Activated CD4-positive, alpha-beta T cell treated with anti-CD3 and anti-CD28 coated beads, Interleukin-2, amount 50 U/mL, for 4 hours (primary cell): Measurements from ENCODE around the gene CDH23.

Experiments
- DNase-seq, 2 experiments: peaks; one replicate each; pipeline ENCODE4 v3.0.0-alpha.2; 2020

The CDH23 gene

DNA sequence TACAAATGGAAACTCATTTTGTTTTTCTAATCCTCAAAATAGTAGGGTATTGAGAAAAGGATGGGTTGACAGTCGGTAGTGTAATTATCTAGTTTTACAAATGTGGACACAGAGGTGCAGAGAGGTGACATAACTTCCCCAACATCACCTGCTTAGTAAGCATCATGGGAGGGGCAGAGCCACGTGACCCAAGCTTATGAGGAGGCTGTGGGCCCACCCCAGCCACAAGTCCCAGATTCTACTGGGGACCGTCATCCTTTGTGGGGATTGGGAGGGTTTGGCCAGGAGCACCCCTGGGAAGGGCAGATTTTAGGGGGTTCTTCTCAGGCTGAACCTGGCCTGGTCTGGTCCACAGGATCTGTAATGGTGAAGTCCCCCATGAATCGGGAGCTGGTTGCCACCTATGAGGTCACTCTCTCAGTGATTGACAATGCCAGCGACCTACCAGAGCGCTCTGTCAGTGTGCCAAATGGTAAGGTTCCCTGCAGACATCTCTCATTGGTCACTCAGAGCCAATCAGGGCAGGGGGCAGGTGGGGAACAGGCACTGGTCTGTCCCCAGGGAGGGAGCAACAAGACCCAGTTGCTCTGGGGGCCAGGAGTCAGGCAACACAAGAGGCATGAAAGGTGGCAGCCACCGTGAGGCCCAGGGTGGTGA lies 400.2 kb downstream of the CDH23 start:
- no peak for DNase-seq

DNA sequence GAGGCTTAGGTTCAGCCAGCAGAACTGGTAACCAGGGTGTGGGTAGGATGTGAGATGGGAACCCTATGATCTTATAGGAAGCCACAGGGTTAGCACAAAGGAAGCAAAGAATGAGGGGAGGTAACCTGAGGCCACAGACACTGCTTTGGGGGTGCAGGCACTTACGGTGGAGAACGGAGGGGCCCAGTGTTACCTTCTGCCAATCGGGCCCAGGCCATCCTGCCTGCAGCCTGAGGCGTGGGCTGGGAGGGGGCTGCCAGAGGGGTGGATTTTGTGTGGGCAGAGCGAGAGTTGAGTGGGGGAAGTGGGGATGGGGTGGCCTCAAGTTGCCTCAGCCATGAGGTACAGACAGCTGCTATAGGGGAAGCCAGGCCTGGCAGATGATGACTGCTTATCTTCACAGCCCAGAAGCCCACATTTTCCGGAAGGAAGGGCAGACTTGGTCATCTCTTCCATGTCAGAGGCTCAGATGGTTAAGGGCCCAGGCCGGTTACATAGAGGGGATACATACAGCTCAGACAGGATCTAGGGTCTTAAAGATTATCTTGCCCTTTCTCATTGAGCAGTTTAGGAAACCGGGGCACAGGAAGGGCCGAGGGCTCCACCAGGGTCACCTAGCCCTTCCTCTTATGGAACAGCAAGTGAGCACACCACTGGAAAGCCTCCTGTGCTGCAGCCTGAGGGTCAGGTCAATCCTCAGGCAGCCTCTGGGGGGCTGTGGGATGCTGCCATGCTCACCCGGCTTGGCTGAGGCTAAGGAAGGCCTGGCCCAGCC lies 401.0 kb downstream of the CDH23 start:
- DNase-seq, result no peak

DNA sequence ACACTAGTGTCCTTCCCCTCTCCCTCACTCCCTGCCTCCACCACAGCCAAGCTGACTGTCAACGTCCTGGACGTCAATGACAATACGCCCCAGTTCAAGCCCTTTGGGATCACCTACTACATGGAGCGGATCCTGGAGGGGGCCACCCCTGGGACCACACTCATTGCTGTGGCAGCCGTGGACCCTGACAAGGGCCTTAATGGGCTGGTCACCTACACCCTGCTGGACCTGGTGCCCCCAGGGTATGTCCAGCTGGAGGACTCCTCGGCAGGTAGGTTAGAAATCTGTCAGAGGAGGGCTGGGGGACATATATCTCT lies 401.5 kb downstream of the CDH23 start:
- DNase-seq, result no peak

DNA sequence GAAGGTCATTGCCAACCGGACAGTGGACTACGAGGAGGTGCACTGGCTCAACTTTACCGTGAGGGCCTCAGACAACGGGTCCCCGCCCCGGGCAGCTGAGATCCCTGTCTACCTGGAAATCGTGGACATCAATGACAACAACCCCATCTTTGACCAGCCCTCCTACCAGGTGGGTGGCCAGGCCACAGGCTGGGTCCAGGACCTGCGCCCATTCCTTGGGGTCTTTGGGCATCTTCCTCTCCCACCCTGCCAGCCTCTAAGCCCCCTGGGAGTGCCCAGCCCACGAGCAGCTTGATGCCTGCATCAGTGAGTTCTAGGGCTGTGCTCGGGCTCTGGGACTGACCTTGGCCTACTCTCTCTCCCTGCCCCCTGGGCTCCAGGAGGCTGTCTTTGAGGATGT lies 402.4 kb downstream of the CDH23 start:
- no peak for DNase-seq

DNA sequence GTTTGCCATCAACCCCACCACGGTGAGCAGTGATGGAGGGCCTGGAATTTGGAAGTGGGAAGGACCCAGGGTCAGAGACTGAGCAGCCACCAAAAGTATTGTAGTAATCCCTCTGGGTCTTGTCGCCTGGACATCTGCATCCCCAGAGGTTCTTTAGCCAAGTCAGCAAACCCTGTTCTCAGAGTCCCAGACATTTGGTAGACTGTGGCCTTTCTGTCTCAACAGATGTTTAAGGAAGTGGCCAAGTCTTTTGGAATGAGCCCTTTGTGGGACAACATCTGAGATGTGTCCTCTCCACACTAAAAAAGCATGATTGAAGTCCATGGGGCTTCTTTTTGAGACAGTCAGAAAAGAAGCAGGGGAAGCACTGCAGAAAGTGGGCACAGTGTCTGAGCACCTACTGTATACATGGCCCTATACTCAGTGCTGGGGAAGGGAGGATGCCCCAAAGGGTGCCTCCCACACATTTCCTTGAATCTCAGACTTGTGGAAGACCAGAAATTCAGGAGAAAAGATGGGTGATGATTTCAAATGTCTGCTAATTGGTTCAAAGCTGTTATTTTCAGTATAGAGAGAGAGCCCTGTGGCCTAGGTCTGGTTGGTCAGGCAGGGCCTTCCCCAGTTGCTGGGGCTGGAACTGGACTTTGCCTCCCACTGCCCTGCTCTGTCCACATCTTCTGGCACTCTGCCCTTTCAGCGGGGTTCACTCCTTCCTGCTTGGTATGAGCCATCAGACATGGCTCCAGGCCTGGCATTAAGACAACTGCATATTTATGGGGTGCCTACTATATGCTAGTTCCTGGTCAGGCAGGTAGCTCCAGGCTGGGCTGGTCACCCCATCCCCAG lies 403.1 kb downstream of the CDH23 start:
- no peak for DNase-seq

DNA sequence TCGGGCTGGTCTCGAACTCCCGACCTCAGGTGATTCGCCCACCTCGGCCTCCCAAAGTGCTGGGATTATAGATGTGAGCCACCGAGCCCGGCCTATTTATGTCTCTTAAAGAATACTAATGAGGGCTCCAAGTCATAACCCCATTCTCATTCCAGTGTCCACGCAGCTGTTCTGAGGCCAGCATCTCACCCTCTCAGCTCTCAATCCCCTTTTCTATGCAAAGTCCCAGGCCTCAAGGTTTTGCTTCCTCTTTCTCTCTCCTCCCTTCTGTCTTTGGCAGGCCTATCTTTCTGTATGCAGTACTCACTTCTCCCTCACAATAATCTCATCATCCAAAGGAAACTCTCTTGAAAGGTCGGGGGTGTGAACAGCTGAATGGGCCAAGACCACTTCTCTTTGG lies 404.6 kb downstream of the CDH23 start:
- no peak for DNase-seq

DNA sequence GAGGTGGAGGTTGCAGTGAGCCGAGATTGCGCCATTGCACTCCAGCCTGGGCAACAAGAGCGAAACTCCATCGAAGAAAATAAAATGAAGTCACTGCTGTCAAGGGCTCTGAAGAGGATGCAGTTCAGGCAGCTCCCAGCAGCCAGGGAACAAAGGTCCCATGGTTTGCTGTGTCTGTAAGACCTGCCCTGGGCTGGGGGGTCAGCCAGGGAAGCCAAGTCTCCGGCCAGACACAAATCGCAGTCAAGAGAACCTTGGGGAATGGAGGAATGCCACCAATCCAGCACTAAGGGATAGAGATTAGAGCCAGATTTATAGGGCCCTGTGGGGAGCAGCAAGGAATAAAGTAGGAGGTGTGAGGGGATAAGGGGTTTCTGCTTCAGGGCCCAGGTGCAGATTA lies 405.5 kb downstream of the CDH23 start:
- DNase-seq, result no peak

DNA sequence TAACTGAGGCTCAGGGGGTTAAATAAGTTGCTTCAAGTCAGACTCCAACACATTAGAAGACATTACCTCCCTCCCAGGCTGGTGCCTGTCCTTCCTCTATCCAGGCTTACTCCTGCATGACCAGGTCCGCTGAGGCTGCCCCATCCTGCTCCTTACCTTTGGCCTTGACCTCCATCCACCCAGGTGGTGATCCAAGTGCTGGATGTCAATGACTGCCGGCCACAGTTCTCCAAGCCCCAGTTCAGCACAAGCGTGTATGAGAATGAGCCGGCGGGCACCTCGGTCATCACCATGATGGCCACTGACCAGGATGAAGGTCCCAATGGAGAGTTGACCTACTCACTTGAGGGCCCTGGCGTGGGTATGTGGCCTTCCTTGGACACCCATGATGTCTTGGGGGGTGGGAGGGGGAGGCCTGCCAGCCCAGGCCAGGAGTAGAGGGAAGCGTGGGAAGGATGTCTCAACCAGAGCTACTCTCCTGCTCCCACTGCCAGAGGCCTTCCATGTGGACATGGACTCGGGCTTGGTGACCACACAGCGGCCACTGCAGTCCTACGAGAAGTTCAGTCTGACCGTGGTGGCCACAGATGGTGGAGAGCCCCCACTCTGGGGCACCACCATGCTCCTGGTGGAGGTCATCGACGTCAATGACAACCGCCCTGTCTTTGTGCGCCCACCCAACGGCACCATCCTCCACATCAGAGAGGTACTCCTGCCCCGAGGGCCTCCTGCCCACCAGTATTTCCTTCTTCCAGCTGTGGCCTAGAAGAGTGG lies 406.2 kb downstream of the CDH23 start:
- DNase-seq, result no peak

DNA sequence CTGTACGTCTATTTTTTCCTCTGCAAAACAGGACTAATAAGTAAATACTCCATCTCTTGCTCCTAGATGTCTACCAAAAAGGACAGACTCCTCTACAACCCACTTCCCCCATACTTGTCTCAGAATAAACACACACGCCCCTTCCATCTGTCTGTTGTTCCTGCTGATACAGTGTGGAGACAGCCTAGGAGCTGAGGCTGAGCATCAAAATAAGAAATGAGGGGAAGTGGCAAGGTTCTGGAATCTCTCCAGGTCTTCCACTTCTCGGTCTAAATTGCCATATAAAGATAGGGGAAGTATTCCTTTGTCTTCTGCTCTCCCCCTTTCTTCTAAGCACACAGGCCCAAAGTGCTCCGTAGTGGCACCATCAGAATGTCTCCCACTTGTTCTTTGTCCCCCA lies 407.4 kb downstream of the CDH23 start:
- DNase-seq, result no peak

DNA sequence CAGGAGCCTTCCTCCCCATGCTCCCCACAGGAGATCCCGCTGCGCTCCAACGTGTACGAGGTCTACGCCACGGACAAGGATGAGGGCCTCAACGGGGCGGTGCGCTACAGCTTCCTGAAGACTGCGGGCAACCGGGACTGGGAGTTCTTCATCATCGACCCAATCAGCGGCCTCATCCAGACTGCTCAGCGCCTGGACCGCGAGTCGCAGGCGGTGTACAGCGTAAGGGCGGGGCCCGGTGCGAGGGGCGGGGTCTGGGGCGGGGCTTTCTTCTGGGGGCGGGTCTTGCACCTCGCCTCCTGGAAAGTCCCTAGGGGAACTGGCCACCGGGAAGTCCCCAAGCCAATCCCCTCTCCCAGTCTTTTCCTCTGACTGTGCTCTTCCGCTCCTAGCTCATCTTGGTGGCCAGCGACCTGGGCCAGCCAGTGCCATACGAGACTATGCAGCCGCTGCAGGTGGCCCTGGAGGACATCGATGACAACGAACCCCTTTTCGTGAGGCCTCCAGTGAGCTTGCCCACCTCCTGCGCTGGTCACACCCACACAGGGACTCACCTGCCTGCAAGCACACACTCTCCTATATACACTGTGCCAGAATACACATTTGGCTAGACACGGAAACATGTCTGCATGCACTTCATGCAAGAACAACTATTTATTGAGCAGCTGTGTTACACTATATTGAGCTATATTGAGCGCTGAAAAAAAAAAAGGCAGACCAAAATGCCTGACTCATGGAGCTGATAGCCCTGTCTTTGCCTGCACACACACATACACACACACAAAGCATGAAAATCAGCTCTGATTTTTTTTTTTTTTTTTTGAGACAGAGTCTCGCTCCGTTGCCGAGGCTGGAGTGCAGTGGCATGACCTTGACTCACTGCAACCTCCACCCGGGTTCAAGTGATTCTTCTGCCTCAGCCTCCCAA lies 409.3 kb downstream of the CDH23 start:
- no peak for DNase-seq

DNA sequence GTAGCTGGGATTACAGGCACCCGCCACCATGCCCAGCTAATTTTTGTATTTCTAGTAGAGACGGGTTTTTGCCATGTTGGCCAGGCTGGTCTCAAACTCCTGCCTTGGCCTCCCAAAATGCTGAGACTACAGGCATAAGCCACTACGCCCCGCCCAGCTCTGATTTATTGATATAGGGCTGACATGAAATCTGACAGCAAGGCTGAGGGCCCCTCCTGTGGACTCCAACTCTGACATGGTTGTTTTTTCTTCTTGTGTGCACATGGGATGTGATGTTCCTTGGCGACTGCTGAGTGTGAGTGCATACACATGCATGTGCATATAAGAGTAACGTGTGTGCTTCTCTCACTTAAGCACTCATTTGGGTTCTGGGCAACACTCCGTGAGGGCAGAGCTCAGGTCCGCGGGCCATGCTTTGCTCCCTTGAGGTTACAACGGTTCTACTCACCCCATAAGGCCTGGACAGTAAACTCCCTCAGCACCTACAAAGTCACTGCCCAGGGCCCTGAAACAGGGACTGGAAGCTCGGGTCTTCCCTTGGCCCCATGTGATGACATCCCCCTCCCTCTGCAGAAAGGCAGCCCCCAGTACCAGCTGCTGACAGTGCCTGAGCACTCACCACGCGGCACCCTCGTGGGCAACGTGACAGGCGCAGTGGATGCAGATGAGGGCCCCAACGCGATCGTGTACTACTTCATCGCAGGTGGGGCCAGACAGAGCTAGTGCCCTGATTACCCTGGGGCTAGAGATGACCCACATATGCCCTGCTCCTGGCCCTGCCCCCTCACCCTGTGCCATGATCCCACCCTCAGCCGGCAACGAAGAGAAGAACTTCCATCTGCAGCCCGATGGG lies 410.2 kb downstream of the CDH23 start:
- DNase-seq, result no peak

DNA sequence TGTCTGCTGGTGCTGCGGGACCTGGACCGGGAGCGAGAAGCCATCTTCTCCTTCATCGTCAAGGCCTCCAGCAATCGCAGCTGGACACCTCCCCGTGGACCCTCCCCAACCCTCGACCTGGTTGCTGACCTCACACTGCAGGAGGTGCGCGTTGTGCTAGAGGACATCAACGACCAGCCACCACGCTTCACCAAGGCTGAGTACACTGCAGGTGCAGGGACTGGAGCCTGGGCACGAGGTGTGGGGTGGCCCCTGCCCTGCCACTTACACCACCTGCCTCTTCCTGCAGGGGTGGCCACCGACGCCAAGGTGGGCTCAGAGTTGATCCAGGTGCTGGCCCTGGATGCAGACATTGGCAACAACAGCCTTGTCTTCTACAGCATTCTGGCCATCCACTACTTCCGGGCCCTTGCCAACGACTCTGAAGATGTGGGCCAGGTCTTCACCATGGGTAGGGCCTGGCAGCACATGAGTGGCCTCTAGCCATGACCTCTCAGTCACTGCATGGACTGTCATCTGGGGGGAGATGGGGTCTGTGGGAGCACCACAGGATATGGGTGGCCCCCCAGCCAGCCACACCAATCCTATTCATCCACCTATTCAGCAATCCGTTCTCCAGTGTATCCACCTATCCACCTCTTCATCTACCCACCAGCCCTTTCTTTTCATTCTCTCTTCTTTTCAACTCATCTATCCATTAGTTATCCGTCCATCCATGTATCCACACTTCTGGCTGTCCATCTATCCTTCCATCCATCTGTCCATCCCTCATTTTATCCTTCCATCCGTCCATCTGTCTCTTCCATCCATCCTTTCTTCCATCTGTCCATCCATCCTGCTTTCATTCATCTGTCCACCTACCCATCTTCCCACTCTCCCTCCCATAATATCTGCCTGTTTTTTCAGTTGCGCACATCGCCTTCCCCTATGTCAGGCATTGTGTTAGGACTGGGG lies 411.1 kb downstream of the CDH23 start:
- DNase-seq, result no peak

DNA sequence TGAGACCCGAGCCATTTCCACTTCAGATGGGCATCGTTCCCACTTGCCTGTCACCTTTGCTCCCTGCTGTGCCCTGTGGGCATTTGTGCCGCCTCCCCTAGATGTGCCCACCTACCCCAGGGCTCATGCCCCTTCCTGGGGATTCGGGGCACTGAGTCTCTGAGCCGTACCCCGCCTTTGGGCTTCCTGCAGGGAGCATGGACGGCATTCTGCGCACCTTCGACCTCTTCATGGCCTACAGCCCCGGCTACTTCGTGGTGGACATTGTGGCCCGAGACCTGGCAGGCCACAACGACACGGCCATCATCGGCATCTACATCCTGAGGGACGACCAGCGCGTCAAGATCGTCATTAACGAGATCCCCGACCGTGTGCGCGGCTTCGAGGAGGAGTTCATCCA lies 412.9 kb downstream of the CDH23 start:
- DNase-seq, result no peak

DNA sequence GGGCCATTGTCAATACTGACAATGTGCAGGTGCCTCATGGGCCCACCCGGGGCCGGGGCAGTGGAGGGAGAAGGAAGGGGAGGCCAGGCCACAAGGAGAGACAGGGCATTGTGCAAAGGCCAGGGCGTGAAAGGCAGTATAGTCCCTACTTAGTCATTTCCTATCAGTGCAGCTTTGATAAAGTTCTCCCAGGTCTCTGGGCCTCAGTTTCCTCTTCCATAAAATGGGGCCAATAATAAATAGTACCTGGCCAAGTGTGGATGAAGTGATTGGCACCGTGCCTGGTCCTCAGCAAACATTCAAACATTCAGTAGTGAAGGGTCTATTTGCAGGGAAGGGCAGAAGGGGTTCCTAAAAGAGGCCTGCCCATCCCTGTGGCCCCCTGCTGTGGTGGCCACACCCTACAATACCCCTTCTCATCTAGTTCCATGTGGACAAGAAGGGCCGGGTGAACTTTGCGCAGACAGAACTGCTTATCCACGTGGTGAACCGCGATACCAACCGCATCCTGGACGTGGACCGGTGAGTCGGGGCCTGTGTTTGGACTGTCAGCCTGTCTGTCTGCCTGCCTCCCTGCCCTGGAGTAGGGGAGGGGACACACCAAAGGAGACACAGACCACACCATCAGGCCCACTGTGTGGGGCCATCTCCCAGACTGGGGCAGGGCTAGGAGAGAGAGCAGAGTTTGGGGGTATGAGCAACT lies 413.5 kb downstream of the CDH23 start:
- no peak for DNase-seq

DNA sequence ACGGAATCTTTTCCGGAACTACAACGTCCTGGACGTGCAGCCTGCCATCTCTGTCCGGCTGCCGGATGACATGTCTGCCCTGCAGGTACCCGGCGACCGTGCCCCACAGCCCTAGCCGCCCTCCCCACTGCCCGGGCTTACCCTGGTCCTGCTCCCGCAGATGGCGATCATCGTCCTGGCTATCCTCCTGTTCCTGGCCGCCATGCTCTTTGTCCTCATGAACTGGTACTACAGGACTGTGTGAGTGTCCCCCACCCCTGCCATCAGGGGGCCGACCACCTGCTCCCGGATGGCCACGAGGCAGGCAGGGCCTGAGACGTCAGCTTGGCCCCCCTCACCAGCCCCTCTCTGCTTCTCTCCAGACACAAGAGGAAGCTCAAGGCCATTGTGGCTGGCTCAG lies 414.6 kb downstream of the CDH23 start:
- DNase-seq, result no peak

DNA sequence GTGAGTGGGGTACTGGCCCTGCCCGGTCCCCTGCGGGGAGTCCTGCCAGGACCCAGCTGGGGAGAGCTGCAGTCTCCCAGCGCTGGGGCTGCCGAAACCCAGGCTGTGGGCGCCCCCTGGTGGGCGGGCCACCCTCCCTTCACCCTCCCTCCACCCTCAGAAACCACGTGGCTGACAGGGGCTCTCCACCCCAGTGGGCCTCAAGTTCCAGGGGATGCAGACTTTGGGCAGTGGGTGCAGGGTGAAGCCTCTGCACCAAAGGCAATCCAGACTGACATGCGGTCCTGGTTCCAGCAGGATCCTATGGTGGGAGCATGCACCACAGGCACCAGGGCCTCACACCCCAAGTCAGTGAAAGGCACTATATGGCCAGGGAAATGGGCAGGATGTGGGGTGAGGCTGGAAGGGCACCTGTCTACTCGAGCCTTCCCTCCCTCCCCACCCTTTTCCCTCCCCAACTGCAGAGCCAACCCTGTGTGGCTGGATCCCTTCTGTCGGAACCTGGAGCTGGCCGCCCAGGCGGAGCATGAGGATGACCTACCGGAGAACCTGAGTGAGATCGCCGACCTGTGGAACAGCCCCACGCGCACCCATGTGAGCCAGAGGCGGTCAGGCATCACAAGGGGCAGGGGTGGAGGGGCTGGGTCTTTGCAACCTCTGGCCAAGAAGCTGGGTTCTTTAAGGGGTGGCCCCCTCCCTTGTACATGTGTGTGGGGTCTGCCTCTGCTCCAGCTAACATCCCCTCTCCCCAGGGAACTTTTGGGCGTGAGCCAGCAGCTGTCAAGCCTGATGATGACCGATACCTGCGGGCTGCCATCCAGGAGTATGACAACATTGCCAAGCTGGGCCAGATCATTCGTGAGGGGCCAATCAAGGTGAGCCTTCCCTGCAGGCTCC lies 415.5 kb downstream of the CDH23 start:
- DNase-seq, result peak; percentile 74 to 76

DNA sequence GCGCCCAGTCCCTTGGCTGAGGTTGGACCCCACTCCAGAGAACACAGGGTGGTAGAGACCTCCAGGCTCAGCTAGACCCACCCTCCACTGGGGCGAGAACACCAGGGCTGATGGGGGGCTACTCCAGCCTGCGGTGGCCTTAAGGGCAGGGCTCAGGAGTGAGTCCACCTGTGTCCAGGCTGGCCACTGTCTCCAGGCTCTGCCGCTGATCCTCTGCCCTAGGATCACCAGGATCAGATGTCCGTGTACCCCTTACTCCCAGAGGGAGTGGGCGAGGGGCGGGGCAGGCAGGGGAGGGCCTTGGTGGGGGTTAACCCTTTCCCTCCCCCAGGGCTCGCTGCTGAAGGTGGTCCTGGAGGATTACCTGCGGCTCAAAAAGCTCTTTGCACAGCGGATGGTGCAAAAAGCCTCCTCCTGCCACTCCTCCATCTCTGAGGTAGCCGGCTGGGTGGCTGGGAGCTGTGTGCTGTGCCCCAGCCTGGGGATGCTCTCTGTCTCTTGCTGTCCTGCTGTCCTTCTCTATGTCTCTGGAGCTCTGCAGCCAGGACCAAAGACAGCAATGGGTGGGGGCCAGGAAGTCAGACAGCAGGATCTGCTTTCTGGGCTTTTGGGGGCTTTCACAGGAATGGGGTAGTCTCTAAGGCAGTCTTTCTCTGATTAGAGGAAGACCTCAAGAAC lies 416.3 kb downstream of the CDH23 start:
- DNase-seq, result no peak
